SH-SY5Y (cell line): ENCODE results near the gene DDX6.

Source experiments
- GATA2 ChIP-seq: IDR thresholded peaks from 2 replicates; pipeline ENCODE4 v1.6.1; 2011; ENCODE audit warnings: mild to moderate bottlenecking, low read depth, low read length
- GATA3 ChIP-seq: IDR thresholded peaks from 2 replicates; pipeline ENCODE4 v1.6.1; 2011; ENCODE audit warnings: low read depth, mild to moderate bottlenecking, low read length, moderate library complexity

The DDX6 gene, protein sequence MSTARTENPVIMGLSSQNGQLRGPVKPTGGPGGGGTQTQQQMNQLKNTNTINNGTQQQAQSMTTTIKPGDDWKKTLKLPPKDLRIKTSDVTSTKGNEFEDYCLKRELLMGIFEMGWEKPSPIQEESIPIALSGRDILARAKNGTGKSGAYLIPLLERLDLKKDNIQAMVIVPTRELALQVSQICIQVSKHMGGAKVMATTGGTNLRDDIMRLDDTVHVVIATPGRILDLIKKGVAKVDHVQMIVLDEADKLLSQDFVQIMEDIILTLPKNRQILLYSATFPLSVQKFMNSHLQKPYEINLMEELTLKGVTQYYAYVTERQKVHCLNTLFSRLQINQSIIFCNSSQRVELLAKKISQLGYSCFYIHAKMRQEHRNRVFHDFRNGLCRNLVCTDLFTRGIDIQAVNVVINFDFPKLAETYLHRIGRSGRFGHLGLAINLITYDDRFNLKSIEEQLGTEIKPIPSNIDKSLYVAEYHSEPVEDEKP

DNA sequence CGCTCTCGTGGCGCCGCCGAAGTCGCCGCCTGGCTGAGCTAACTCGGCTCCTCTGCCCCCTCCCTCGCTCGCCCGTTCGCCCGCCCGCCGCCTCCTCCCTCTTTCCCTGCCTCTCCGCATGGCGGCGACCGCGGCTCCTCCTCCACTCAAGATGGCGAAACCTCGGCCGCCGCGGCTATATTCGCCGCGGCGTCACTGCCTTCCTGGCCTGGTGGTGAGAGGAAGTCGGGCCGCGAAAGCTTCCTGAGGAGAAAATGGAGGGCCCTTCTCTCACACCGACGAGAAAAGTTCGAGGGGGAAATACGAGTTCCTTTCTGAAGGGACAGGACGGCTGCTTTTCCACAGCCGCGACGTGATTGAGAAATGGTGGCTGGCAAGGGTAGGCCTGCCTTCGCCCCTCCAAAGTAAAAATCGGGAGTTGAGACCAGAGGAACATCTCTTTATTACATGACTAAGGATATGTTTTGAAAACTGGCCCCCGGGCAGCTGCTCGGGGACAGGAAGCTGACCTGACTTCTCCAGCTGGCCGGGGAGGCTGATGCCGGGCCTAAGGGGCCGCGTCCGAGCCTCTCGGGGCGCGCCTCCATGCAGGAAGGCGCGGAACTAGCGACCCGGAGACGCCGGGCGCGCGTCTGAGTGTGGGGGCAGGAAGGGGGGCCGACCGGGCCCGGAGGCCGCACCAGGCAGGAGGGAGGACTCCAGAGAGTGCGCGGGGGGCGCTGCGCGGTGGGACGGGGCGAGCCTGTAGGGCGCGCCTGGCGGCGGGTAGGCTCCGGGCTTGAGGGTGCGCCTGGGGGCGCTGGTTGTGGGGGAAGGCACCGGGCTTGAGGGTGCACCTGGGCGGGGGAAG is at the start of gene DDX6:
TSS of gene DDX6 (minus strand) at position 54 of the 850 bp plus-strand sequence. CDS start 4,913 bp downstream, outside the sequence.
- TF ChIP-seq GATA2, result no peak

DNA sequence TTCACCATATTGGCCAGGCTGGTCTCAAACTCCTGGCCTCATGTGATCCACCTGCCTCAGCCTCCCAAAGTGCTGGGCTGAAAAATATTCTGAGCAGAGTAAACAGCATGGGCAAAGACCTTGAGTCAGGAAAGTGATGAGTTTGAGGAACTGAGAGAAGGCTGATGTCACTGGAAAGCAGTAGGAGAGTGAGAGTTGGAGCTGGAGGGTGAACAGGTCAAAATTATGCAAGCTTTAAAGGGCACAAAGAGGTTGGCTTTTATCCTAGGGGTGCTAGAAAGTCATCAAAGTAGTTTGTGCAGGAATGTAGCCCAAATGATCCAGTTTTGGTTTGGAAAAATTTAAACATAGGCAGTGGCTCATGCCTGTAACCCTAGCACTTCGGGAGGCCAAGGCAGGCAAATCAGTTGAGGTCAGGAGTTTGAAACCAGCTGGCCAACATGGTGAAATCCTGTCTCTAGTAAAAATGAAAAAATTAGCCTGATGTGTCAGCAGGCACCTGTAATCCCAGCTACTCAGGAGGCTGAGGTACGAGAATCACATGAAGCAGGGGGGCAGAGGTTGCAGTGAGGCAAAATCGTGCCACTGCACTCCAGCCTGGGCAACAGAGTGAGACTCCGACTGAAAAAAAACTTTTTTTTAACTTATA is 48.1 kb upstream of the DDX6 start:
- TF ChIP-seq GATA2 (no peak), GATA3 (no peak)

DNA sequence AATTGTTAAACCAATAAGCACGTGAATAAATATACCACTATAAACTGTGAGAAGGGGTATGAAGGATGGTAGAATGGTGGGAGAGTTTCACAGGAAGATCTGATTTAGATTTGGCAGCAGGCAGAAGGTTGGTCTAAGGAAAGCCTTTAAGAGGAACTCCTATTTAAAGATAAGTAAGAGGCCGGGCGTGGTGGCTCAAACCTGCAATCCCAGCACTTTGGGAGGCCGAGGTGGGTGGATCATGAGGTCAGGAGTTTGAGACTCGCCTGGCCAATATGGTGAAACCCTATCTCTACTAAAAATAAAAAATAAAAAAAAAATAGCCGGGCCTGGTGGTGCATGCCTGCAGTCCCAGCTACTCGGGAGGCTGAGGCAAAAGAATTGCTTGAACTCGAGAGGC is 46.9 kb upstream of the DDX6 start:
- no peak for TF ChIP-seq GATA2
- TF ChIP-seq GATA3, result no peak

DNA sequence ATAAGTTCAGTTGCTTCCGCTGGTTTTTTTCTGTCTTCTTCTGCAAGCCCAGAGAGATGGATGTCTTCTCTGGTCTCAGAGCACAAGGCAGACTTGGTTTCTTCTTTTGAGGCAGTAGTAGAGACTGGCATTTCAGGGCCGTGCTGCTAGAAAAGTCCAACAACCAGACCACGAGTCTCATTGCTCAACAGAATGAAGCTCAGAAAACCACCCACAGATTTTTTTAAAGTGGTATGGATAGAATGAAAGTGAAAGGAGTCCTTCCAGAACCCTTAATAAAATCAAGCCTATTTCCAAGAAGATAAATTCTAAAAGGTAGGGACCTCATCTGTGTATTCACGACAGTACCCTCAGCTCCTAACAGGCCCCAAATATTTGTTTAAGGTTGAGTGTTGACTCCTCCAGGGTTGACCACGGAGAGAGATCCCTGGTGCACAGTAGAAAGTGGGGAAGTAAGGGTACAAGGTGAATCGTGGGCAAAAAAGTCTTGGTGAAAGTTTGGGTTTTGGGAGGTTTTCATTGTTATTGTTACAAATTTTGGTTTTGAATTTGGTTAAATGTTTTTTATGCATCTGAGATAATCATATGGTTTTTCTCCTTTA is 43.6 kb upstream of the DDX6 start:
- TF ChIP-seq GATA2 (no peak), GATA3 (no peak)

DNA sequence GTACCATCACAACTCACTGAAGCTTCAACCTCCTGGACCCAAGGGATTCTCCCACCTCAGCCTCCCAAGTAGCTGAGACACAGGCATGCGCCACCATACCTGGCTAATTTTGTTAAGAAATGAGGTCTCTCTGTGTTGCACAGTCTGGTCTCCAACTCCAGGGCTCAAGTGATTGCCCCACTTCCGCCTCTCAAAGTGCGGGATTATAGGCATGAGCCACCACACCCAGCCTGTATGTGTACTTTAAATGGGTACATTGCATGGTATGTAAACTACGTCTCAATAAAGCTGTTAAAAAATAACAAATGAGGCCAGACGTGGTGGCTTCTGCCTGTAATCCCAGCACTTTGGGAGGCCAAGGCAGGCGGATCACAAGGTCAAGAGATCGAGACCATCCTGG is 36.2 kb upstream of the DDX6 start:
- no peak for TF ChIP-seq GATA2
- no peak for TF ChIP-seq GATA3

DNA sequence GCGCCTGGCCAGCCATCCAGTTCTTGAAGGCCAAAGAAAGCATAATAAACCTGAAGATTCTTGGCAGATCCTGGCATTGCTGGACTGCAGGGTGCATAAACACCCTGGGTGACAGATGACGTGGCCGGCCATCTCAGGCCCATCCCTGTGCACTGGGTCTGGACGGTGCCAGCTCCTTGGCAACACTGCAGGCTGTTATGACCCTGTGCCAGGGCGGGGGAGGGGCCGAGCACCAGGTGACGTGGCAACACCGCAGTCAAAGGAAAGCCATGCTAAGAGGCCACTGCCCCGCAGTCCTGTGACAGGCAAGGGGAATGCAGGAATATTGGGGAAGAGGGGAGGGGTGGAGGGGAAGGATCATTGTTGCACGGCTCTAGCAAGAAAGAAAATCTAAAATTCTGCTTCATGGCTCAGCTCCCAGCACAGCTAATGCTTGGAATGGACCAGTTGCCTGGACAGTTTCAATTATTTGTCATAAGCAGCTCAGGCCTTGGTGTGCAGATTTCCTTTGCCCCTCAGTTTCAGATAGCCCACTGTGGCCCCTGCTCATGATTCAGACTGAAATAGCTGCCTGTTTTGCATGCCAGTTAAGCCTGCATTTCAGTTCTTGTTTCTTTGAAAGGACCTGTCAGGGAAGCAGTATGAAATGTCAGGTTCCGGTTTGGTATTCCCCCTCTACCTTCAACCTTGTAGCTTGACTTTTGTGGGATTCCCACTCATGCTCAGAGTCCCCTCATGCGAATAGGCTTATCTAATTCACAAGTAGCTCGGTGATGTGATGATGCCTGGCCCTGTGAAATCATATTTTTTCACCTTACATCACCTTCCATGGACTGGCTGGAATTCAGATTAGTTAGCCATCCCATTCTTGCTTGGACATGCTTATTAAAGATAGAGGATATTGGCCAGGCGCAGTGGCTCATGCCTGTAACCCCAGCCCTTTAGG is 29.7 kb upstream of the DDX6 start:
- TF ChIP-seq GATA2, result no peak

DNA sequence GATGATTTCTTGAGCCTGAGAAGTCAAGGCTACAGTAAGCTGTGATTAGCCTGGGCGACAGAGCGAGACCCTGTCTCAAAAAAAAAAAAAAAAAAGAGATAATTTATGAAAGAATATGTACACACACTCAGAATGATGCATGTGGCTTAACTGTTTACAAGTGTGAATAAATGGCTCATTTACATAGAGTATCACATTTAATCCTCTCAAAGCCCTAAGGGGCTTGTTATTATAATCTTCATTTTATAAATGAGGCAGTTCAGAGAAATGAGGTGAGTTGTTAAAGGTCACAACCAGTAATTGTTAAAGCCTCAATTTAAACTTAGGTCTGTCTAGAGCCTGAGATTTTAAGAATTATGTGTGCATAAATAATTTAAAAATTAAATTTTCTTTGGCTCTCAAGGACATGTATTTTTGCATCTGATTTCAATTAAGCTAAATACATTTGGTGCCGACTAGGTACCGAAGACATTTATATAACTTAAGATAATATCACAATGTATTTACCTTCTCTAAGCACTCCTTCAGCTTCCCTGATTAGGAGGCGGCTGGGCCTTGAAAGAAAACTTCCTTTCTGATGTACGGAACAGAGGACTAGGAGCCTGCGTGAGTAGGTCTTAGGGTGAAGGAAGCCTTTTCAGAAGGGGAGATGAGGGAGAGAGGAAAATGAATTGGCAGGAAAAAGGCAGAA is 28.5 kb upstream of the DDX6 start:
- TF ChIP-seq GATA2, result no peak
- no peak for TF ChIP-seq GATA3

DNA sequence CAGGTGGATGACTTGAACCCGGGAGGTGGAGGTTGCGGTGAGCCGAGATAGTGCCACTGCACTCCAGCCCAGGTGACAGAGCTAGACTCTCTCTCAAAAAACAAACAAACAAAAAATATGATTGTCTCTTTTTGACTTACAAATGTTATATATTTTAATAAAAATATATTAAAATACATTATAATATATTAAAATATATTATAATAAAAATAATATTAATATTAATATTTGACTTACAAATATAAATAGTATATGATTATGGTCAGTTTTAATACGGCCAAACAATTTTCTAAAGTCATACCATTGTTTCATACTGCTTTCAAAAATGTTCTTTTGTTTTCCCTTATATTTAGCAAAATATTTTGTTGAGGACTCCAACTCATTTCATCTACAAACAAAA is 27.2 kb upstream of the DDX6 start:
- TF ChIP-seq GATA2, result no peak
- no peak for TF ChIP-seq GATA3

DNA sequence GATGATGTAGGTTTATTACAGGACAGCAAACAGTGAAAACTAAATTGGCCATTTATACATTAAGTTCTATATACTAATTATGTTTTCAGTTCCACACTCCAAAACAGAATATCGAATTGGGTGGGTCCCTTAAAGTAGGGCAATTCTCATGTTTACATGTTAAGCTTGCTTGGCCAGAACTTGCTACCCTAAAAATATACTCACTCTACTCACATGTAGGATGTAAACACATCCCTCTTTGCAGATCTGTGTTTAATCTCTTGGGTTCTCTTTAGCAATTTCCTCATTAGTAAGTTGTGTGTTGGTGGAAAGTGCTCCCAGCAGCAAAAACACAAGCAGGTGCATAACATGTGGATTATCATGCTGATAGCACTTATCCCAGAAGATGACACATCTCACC is 22.6 kb upstream of the DDX6 start:
- TF ChIP-seq GATA2 (no peak), GATA3 (no peak)

DNA sequence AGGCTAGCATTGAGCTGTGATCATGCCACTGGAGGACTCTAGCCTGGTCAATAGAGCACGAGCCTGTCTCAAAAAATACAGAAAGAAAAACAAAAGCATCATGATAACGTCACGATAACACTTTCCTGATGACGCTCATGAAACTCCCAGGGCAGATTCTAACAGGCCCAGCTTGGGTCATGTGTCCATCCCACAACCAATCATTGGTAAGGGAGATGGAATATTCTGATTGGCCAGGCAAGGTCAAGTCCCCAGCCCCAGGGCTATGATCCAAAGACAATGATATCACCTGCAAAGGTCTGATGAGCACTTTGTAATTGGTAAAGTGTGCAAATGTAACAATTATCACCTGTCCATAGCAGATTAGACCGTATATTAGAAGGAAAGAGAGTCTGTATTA is 21.5 kb upstream of the DDX6 start:
- no peak for TF ChIP-seq GATA2
- no peak for TF ChIP-seq GATA3

DNA sequence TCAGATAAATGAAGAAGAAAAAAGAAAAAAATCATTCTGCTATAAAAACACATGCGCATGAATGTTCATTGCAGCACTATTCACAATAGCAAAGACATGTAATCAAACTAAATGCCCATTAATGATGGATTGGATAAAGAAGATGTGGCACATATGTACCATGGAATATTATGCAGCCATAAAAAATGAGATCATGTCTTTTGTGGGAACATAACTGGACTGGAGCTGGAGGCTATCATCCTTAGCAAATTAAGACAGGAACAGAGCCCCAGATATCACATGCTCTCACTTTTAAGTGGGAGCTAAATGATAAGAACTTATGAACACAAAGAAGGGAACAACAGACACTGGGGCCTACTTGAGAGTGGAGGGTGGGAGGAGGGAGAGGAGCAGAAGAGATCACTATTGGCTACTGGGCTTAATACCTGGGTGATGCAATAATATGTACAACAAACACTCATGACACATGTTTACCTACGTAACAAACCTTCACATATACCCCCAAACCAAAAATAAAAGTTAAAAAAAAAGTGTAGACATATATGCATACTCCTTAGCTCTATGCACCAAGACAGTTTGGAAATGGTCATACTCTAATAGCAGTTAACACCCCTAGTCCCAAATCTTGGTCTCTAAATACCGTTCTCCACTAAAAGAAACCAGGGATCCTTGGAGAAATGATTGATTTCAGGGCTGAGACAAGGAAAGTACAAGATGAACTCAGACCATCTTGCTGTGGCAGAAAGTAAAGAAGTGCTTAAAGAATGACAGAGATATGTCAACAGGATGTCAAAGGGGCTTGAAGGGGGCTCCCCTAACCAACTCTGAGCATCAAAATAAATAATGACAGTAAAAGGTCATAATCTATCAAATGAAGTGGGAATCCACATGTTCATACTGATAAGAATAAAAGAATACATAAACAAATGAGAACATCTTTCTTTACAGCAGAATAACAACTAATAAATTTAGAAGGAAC is 17.1 kb upstream of the DDX6 start:
- TF ChIP-seq GATA3 (no peak), GATA2 (no peak)

DNA sequence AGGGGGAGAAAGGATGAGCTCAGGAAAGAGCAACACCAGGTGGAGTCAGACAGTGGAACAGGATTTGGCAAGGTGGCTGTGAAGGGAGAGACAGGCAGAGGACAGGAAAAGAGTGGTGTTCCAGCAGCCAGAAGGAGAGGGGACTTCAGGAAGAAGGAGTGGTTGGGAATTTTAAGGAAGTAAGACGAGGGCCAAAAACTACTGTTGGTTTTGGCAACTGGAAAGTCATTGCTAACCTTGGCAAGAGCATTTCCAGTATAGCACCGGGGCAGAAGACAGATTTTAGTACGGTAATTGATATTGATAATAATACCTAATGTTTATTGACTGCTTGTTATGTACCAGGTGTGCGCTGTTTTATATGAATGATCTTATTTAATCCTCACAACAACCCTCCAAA is 15.4 kb upstream of the DDX6 start:
- no peak for TF ChIP-seq GATA3
- no peak for TF ChIP-seq GATA2
